ENCODE measurements around the gene PTPRF.

PTPRF gene

GRCh38 chr1:43513471-43514173 is 17.1 kb upstream of the PTPRF start:
- no peak for DNase-seq (ENCODE audit: low read depth in 2 of 2)

GRCh38 chr1:43518935-43519686 is 11.6 kb upstream of the PTPRF start:
- DNase-seq (ENCODE audit: low read depth in 2 of 2), result no peak

- DNase-seq (ENCODE audit: low read depth in 2 of 2), result no peak
Observed at GRCh38 chr1:43520100-43520778, 10.4 kb upstream of the PTPRF start.

GRCh38 chr1:43521078-43521477 is 9.6 kb upstream of the PTPRF start:
- no peak for DNase-seq (ENCODE audit: low read depth in 2 of 2)

GRCh38 chr1:43521756-43522155 is 8.9 kb upstream of the PTPRF start:
- no peak for DNase-seq (ENCODE audit: low read depth in 2 of 2)

- no peak for DNase-seq (ENCODE audit: low read depth in 2 of 2)
Observed at GRCh38 chr1:43522431-43522775, 8.3 kb upstream of the PTPRF start.

- no peak for DNase-seq (ENCODE audit: low read depth in 2 of 2)
Observed at GRCh38 chr1:43522776-43523480, 7.8 kb upstream of the PTPRF start.

GRCh38 chr1:43524804-43525203 is 5.9 kb upstream of the PTPRF start:
- no peak for DNase-seq (ENCODE audit: low read depth in 2 of 2)

GRCh38 chr1:43526002-43526401 is 4.7 kb upstream of the PTPRF start:
- no peak for DNase-seq (ENCODE audit: low read depth in 2 of 2)

- DNase-seq (ENCODE audit: low read depth in 2 of 2), result no peak
Observed at GRCh38 chr1:43527111-43527878, 3.4 kb upstream of the PTPRF start.

- peak; percentile 58 to 59 for DNase-seq (ENCODE audit: low read depth in 2 of 2)
Observed at GRCh38 chr1:43529206-43529731, 1.4 kb upstream of the PTPRF start.

- DNase-seq (ENCODE audit: low read depth in 2 of 2), result no peak
Observed at GRCh38 chr1:43531107-43531905, 623 bp downstream of the PTPRF start.

GRCh38 chr1:43531906-43532584 is 1.4 kb downstream of the PTPRF start:
- DNase-seq (ENCODE audit: low read depth in 2 of 2), result no peak

- no peak for DNase-seq (ENCODE audit: low read depth in 2 of 2)
Observed at GRCh38 chr1:43532716-43533115, 2.0 kb downstream of the PTPRF start.

- no peak for DNase-seq (ENCODE audit: low read depth in 2 of 2)
Observed at GRCh38 chr1:43533584-43533983, 2.9 kb downstream of the PTPRF start.

GRCh38 chr1:43534256-43534655 is 3.6 kb downstream of the PTPRF start:
- no peak for DNase-seq (ENCODE audit: low read depth in 2 of 2)

GRCh38 chr1:43536196-43536863 is 5.6 kb downstream of the PTPRF start:
- DNase-seq (ENCODE audit: low read depth in 2 of 2), result no peak

GRCh38 chr1:43536864-43537358 is 6.2 kb downstream of the PTPRF start:
- no peak for DNase-seq (ENCODE audit: low read depth in 2 of 2)
